Jurkat, Clone E6-1 (cell line): ENCODE results near the gene TFF2.

Source experiments
- DNase-seq: peaks from one replicate; pipeline ENCODE4 v3.0.0-alpha.2; 2011; ENCODE audit warnings: low read depth, low spot score
- H3K4me3 ChIP-seq: 2 replicates; pipeline ENCODE4 v1.5.1; 2011; ENCODE audit warnings: mild to moderate bottlenecking, low read length, control low read depth, moderate library complexity

The TFF2 gene

GRCh38 chr21:42312626-42313104, 38.1 kb downstream of the TFF2 start:
- H3K4me3 ChIP-seq = no peak overlapping the region
- DNase-seq = no peak

DNA sequence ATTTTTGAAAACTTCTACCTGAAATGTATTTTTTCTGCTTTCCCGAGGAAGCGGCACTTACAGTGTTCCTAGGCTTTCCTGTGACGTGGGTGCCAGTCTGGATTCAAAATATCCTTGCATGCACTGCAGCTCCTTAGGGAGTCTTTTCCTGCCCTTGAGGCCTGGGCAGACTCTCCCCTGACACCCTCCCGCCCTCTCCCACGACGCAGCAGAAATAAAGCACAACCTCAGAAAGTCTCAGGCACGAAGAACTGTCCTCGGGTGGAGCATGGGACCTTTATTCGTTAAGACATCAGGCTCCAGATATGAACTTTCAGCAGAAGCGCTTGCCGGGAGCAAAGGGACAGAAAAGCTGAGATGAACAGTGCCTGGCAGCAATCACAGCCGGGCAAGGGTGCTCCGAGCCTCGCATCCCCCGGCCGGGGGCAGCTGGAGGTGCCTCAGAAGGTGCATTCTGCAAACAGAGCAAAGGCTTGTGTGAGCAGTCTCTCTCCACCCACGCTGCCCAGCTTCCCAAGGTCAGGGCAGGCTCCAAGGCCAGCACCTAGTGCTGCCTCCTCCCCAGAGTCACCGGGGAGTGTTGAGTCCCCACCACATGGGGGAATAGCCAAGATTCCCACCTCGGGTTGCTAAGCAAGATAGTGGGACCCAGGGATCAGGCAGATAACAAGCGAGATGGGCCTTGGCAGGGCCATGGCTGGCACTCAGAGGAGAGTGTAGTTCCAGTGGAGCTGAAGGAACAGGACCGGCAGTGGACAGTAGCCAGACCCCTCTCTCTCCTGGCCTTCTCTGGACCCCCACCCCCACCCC, 38.8 kb downstream of the TFF2 start:
- DNase-seq = no peak
- no peak overlapping the region for H3K4me3 ChIP-seq

DNA sequence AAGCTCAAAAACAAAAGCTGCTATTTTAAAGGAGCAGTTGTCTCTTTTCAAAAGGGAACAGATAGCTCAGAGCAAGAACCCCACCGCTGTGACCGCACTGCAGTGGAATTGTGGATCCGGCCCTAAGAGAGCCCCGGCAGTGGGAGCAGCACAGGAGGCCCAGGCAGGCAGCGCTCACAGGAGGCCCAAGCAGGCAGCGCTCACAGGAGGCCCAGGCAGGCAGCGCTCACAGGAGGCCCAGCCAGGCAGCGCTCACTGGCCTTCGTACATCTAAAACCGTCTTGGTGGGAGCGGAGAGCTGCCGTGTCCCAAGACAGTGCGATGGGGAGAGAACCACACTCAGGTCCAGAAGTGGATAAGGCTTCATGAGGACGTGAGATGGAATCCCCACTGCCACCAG, 39.6 kb downstream of the TFF2 start:
- DNase-seq = no peak
- H3K4me3 ChIP-seq = no peak overlapping the region

GRCh38 chr21:42310411-42311001, 40.3 kb downstream of the TFF2 start:
- no peak overlapping the region for H3K4me3 ChIP-seq
- no peak for DNase-seq

DNA sequence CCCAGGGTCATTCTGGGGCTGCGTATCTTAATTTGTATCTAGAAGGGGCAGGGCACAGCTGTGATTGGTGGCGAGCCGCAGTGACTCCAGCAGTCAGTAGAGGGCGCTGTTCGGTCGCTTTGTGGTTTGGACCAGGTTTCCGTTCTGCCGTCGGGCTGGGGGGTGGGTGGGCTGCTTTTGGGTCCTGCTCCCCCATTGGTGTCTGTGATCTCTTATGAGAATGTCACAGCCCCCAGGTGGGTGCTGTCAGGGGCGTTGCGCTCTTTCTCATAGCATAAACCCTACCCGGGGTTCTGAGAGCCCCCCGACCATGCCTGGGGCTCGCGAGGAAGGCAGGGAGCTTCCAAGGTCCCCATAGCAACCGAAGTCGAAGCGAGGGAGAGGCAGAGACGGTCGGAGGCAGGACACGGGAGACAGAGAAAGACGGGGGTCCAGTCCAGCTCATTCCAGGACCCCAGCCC, 41.0 kb downstream of the TFF2 start:
- peak; percentile 61 for DNase-seq
- no peak overlapping the region for H3K4me3 ChIP-seq

DNA sequence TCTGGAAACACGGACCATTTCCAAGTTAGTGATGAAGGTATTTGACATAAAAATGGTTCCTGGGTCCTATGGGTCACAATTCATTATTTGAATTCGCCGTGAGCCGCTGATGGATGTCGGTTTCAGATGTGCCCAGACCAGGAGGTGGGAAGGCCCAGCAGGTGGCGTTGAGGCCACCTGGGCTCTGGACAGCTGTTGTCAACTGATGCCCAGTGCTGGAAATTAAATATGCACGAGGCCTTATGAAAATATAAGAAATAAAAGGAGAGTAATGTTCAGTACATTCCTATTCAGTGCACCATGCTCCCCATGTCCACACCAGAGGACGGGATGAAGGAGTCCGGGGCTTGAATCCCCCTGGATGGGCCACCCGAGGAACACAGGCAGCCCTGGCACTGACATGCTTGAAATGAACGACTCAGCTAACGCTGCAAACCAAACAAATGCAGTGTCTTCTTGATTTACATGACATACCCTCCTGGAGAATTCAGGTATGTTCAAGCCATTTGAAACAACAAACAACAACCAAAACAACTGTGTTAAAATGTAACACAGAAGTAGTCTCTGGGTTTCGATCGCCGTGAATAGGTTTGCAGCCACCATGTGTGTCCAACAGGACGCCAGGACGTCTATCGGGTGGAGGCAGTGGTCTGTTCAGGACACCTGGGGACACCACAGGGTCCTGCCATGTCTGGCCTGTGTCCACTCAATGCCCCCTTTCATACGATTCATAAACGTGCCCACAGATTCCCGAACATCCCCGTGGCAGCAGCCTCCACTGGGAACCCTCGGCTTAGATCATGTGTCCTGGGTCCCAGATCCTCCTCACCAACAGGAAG, 41.7 kb downstream of the TFF2 start:
- no peak for DNase-seq
- no peak overlapping the region for H3K4me3 ChIP-seq

- H3K4me3 ChIP-seq = no peak overlapping the region
- DNase-seq = no peak
These were observed 42.5 kb downstream of the TFF2 start for GRCh38 chr21:42308161-42308913.

- no peak for DNase-seq
- no peak overlapping the region for H3K4me3 ChIP-seq
These were observed 43.7 kb downstream of the TFF2 start for GRCh38 chr21:42307106-42307505.

DNA sequence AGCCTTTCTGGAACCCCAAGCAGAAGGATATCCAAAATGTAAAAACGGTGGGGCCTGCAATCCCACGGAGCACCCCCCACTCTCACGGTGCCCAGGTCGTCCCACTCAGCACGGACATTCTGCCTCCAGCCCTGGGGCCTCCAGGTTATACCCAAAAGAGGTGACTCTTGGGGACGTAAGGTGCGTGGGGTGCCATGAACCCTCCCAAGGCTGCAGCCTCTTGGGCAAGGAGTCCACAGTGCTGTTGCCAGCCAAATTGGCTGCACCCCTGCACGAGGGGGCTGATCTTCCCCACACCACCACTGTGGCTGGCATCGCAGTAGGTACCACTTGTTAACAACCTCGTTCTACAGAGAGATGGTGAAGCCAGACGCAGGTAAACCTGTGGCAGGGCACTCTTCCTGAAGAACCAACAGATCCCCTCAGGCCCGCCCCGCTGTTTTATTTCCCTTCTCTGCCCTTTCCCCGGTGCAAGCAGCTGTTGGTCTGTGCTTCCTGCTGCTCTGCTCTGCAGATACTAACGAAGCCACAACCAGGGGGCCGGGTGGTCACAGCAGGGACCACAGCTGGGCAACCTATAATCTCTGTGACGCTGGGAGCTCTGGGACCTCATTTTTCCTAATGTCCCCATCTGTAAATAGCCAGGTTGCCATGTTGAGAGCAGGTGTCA, 44.3 kb downstream of the TFF2 start:
- peak; percentile 20 for DNase-seq

DNA sequence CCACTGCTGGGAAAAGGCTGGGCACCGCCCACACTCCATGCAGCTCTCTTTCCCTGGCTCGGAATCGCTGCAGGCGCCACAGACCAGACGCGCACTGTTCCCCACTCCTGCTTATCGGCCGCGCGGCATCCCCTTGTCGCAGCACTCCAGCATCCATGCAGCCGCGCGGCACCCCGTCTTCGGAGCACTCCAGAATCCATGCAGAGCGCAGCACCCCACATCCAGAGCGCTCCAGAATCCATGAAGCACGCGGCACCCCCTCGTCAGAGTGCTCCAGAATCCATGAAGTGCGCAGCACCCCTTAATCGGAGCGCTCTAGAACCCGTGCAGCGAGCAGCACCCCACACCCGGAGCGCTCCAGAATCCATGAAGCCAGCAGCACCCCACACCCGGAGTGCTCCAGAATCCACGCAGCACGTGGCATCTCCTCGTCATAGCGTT, 45.1 kb downstream of the TFF2 start:
- no peak for DNase-seq
- no peak overlapping the region for H3K4me3 ChIP-seq

More for the DNA sequence above, 44.3 kb downstream of the TFF2 start:
- no peak overlapping the region for H3K4me3 ChIP-seq

GRCh38 chr21:42304556-42305454, 46.0 kb downstream of the TFF2 start:
- no peak overlapping the region for H3K4me3 ChIP-seq
- DNase-seq = no peak

- no peak for DNase-seq
These were observed 47.4 kb downstream of the TFF2 start for GRCh38 chr21:42303443-42303842.

DNA sequence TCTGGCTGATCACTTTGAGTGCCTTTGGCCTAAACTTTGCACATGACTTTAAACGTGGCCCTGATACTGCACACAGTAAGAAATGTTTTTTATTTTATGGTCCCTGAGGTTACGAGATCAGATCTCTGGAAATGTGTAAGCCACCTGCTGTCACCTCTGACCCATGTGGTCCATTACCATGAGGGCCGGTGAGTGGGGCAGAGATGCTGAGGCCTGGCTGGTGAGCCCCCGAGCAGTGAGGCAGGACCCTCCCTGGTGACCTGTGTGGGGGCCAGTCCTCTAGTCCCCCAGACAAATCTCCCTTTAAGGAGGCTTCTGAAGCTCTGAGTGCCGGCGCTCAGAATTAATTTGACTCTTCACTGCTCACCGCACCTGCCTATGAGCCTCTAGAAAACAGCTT, 48.0 kb downstream of the TFF2 start:
- DNase-seq = no peak

More at GRCh38 chr21:42303443-42303842, 47.4 kb downstream of the TFF2 start:
- no peak overlapping the region for H3K4me3 ChIP-seq

DNA sequence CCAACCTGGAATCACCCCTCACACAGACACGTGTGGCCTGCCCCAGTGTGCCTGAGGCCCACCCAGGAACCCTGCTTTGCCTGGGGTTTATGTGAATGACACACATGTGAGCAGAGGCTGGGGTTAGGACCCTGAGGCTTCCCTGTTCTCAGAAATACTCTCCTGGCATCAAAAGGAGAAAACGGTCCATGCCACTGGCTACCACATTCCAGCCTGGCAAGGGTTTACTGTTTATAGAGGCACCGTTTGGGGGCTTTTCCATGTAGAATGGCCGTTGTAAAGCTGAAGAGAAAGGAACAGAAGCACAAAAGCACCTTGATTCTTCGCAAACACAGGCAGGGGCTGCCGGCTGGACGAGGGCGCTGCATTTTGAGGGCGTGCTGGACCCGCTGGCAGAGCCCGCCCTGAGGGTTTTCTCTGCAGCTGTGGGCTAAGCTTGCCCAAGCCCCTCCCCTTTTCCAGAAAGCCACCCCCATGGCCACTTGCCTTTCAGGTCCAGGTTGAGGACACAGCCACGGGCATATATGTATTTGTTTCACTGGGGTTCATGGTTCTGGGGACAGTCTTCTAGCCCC, 48.6 kb downstream of the TFF2 start:
- no peak for DNase-seq
- no peak overlapping the region for H3K4me3 ChIP-seq

More for the DNA sequence above, 48.0 kb downstream of the TFF2 start:
- H3K4me3 ChIP-seq = no peak overlapping the region

- DNase-seq = no peak
- H3K4me3 ChIP-seq = no peak overlapping the region
These were observed 49.3 kb downstream of the TFF2 start for GRCh38 chr21:42301371-42302075.

- no peak overlapping the region for H3K4me3 ChIP-seq
- DNase-seq = no peak
These were observed 49.8 kb downstream of the TFF2 start for GRCh38 chr21:42300956-42301355.
